Activated CD4-positive, alpha-beta T cell treated with anti-CD3 and anti-CD28 coated beads, Interleukin-2, Interleukin-6, amounts not matched to agents 100 ng/mL and 50 ng/mL, durations not matched to agents 16 hours and 8 hours (primary cell): Measurements from ENCODE around the gene HHIPL1.

ENCODE experiments used
- DNase-seq: peaks from one replicate; pipeline ENCODE4 v3.0.0-alpha.2; 2020

The HHIPL1 gene

GRCh38 chr14:99677231-99678140, 32.6 kb downstream of the HHIPL1 start:
- DNase-seq = no peak

GRCh38 chr14:99678198-99678597, 33.3 kb downstream of the HHIPL1 start:
- DNase-seq = no peak

- DNase-seq = no peak
Observed at GRCh38 chr14:99679111-99679510, 34.2 kb downstream of the HHIPL1 start.

- no peak for DNase-seq
Observed at GRCh38 chr14:99679543-99679942, 34.6 kb downstream of the HHIPL1 start.

- DNase-seq = no peak
Observed at GRCh38 chr14:99679996-99680395, 35.1 kb downstream of the HHIPL1 start.

GRCh38 chr14:99681101-99681831, 36.3 kb downstream of the HHIPL1 start:
- DNase-seq = no peak

GRCh38 chr14:99681832-99682148, 36.9 kb downstream of the HHIPL1 start:
- DNase-seq = no peak

GRCh38 chr14:99682809-99683618, 38.1 kb downstream of the HHIPL1 start:
- peak; percentile 91 for DNase-seq

GRCh38 chr14:99683619-99684409, 38.9 kb downstream of the HHIPL1 start, which contains the start of gene CYP46A1:
Gene CYP46A1 (plus strand): TSS chr14:99684298. CDS start chr14:99684418, 120 bp downstream.
- DNase-seq = peak; percentile 100

GRCh38 chr14:99684410-99684934, 39.5 kb downstream of the HHIPL1 start:
- DNase-seq = no peak

- no peak for DNase-seq
Observed at GRCh38 chr14:99685151-99685591, 40.2 kb downstream of the HHIPL1 start.

- DNase-seq = no peak
Observed at GRCh38 chr14:99685596-99685995, 40.7 kb downstream of the HHIPL1 start.

GRCh38 chr14:99686557-99687283, 41.8 kb downstream of the HHIPL1 start:
- no peak for DNase-seq

GRCh38 chr14:99687284-99688209, 42.6 kb downstream of the HHIPL1 start:
- peak; percentile 23 for DNase-seq

GRCh38 chr14:99688210-99688581, 43.3 kb downstream of the HHIPL1 start:
- no peak for DNase-seq

GRCh38 chr14:99688629-99689028, 43.7 kb downstream of the HHIPL1 start:
- no peak for DNase-seq

GRCh38 chr14:99689266-99690236, 44.6 kb downstream of the HHIPL1 start:
- DNase-seq = no peak

- no peak for DNase-seq
Observed at GRCh38 chr14:99690636-99691035, 45.7 kb downstream of the HHIPL1 start.
